Measurements from ENCODE around the gene EVC2.

Gene EVC2

GRCh38 chr4:5703831-5704230 is 4.5 kb downstream of the EVC2 start:
- no peak for DNase-seq (ENCODE audit: low read depth)
- H3K4me3 ChIP-seq (replicated peaks; ENCODE audit: low read depth, low read length), result no peak overlapping the region
- no peak for TF ChIP-seq CTCF (IDR thresholded peaks at IDR 0.05; ENCODE audit: low read length, missing control alignments)

GRCh38 chr4:5701971-5702370 is 6.4 kb downstream of the EVC2 start:
- no peak overlapping the region for H3K4me3 ChIP-seq (replicated peaks; ENCODE audit: low read depth, low read length)
- DNase-seq (ENCODE audit: low read depth), result no peak

GRCh38 chr4:5700459-5700858 is 7.9 kb downstream of the EVC2 start:
- TF ChIP-seq CTCF (IDR thresholded peaks at IDR 0.05; ENCODE audit: low read length, missing control alignments), result no peak
- no peak overlapping the region for H3K4me3 ChIP-seq (replicated peaks; ENCODE audit: low read depth, low read length)
- DNase-seq (ENCODE audit: low read depth), result no peak

More at GRCh38 chr4:5701971-5702370, 6.4 kb downstream of the EVC2 start:
- no peak for TF ChIP-seq CTCF (IDR thresholded peaks at IDR 0.05; ENCODE audit: low read length, missing control alignments)

GRCh38 chr4:5696341-5696740 is 12.0 kb downstream of the EVC2 start:
- no peak for DNase-seq (ENCODE audit: low read depth)
- H3K4me3 ChIP-seq (replicated peaks; ENCODE audit: low read depth, low read length), result no peak overlapping the region

GRCh38 chr4:5693871-5694270 is 14.5 kb downstream of the EVC2 start:
- DNase-seq (ENCODE audit: low read depth), result no peak
- TF ChIP-seq CTCF (IDR thresholded peaks at IDR 0.05; ENCODE audit: low read length, missing control alignments), result no peak
- H3K4me3 ChIP-seq (replicated peaks; ENCODE audit: low read depth, low read length), result no peak overlapping the region

More at GRCh38 chr4:5696341-5696740, 12.0 kb downstream of the EVC2 start:
- no peak for TF ChIP-seq CTCF (IDR thresholded peaks at IDR 0.05; ENCODE audit: low read length, missing control alignments)

- DNase-seq (ENCODE audit: low read depth), result no peak
- no peak overlapping the region for H3K4me3 ChIP-seq (replicated peaks; ENCODE audit: low read depth, low read length)
- no peak for TF ChIP-seq CTCF (IDR thresholded peaks at IDR 0.05; ENCODE audit: low read length, missing control alignments)
These were observed 16.7 kb downstream of the EVC2 start for GRCh38 chr4:5691491-5692132.

- TF ChIP-seq CTCF (IDR thresholded peaks at IDR 0.05; ENCODE audit: low read length, missing control alignments), result no peak
- H3K4me3 ChIP-seq (replicated peaks; ENCODE audit: low read depth, low read length), result no peak overlapping the region
- no peak for DNase-seq (ENCODE audit: low read depth)
These were observed 19.3 kb downstream of the EVC2 start for GRCh38 chr4:5689065-5689464.

All from fibroblast of pulmonary artery (primary cell).